Fibroblast of skin of right biceps (primary cell): ENCODE measurements around the gene RASA3.

ENCODE experiments used
- DNase-seq: peaks from one replicate; pipeline ENCODE4 v3.0.0-alpha.2; 2013

RASA3 gene

GRCh38 chr13:114046431-114046975 lies 85.9 kb downstream of the RASA3 start:
- no peak for DNase-seq

- DNase-seq: no peak
These were observed 87.2 kb downstream of the RASA3 start for GRCh38 chr13:114045113-114045735.

- peak; percentile 75 for DNase-seq
These were observed 87.9 kb downstream of the RASA3 start for GRCh38 chr13:114044486-114044885.

GRCh38 chr13:114043421-114044053 lies 88.9 kb downstream of the RASA3 start:
- peak; percentile 88 for DNase-seq

- no peak for DNase-seq
These were observed 90.2 kb downstream of the RASA3 start for GRCh38 chr13:114042066-114042815.

GRCh38 chr13:114041493-114041892 lies 90.9 kb downstream of the RASA3 start:
- DNase-seq: no peak

GRCh38 chr13:114039471-114040141 lies 92.8 kb downstream of the RASA3 start:
- DNase-seq: no peak

GRCh38 chr13:114038900-114039299 lies 93.5 kb downstream of the RASA3 start:
- no peak for DNase-seq

GRCh38 chr13:114038211-114038613 lies 94.2 kb downstream of the RASA3 start:
- DNase-seq: no peak

GRCh38 chr13:114037674-114038073 lies 94.7 kb downstream of the RASA3 start:
- no peak for DNase-seq

GRCh38 chr13:114035583-114036531 lies 96.6 kb downstream of the RASA3 start:
- no peak for DNase-seq

- DNase-seq: no peak
These were observed 97.2 kb downstream of the RASA3 start for GRCh38 chr13:114035186-114035582.

GRCh38 chr13:114034481-114034891 lies 97.9 kb downstream of the RASA3 start:
- no peak for DNase-seq

GRCh38 chr13:114033541-114034315 lies 98.7 kb downstream of the RASA3 start:
- no peak for DNase-seq

GRCh38 chr13:114032126-114032799 lies 100.2 kb downstream of the RASA3 start:
- peak; percentile 60 for DNase-seq

- no peak for DNase-seq
These were observed 100.8 kb downstream of the RASA3 start for GRCh38 chr13:114031631-114032030.

- DNase-seq: no peak
These were observed 101.5 kb downstream of the RASA3 start for GRCh38 chr13:114030666-114031610.

- no peak for DNase-seq
These were observed 102.4 kb downstream of the RASA3 start for GRCh38 chr13:114029866-114030625.

GRCh38 chr13:114027826-114028225 lies 104.6 kb downstream of the RASA3 start:
- no peak for DNase-seq
